ENCODE results near the gene GOLGA1.

GRCh38 chr9:124880501-124880900, 60.4 kb downstream of the GOLGA1 start:
- TF ChIP-seq SPI1 (IDR thresholded peaks at IDR 0.05; ENCODE audit: borderline replicate concordance, low read depth) (no peak), CTCF (IDR thresholded peaks at IDR 0.05; ENCODE audit: insufficient read depth, low read length) (no peak)

All from HL-60 (cell line).